ENCODE measurements around the gene WDFY1. TPM values are rescaled to one million over a fixed set of nuclear protein-coding genes. Genes with fewer than 3 reads are reported as not detected.

WDFY1 gene
- total and polyA plus RNA-seq, 2 donors (not counting 3 experiments of a cell fraction or from before 2014, with no cell fraction given): 54.7 to 68.7 TPM

DNA sequence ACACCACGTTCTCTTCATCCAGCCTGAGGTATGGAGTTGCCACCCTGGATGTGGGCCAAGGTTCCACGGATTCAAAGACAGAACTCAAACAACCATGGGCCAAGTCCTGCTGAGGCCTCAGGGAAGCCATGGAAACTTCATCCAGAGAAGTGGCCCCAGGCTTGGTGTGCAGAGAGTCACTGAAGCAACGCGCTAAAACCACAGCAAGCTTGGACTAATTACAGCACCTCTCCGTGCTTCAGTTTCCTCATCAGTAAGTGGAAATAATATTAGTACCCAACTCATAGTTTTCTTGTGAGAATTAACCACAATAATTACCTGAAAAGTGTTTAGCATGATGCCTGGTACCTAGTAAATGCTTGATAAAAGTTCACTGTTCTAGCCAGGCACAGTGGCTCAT is 88.6 kb downstream of the WDFY1 start:
- Histone ChIP-seq H3K27ac (ENCODE audit: insufficient read depth, low read depth, low read length) (no peak overlapping the region), H3K27me3 (ENCODE audit: control insufficient read depth in 2 of 2, insufficient read depth in 2 of 2, low read length in 2 of 2) (no peaks in the 10 kb centered on the region), H3K4me2 (ENCODE audit: insufficient read depth, low read length) (no peak overlapping the region), H3K9ac (replicated peaks; ENCODE audit: extremely low read depth, insufficient read depth, low read length) (no peak overlapping the region), H3K4me1 (ENCODE audit: control insufficient read depth, extremely low read depth, insufficient read depth, low read length) (no peaks in the 10 kb centered on the region), H3K79me2 (ENCODE audit: control insufficient read depth, insufficient read depth, low read length) (no peaks in the 10 kb centered on the region), H3K9me1 (replicated peaks; ENCODE audit: control insufficient read depth, extremely low read depth, insufficient read depth, low read length) (no peaks in the 10 kb centered on the region), H3K4me3 (replicated peaks in 1 of 3; ENCODE audit: insufficient read depth in 1 of 3, low read depth in 1 of 3, low read length in 3 of 3) (no peak overlapping the region), H3K9me3 (replicated peaks; ENCODE audit: control insufficient read depth, insufficient read depth, low read length) (no peaks in the 10 kb centered on the region), H4K20me1 (replicated peaks; ENCODE audit: control insufficient read depth, extremely low read depth, insufficient read depth, low read length) (no peaks in the 10 kb centered on the region), H3K36me3 (ENCODE audit: control insufficient read depth in 2 of 2, extremely low read depth in 1 of 2, insufficient read depth in 2 of 2, low read length in 2 of 2) (no peaks in the 10 kb centered on the region), H2AFZ (ENCODE audit: low read depth, low read length) (no peak overlapping the region)
- DNase-seq (ENCODE audit: low read depth, low spot score): no peak
- dilution Hi-C loops (cut with MboI; ENCODE audit: extremely low pct_ligation_motif_present, low sequenced_read_pairs): no loop called here
- ChIA-PET POLR2A (no interaction called here), CTCF (no interaction called here)
- no peak for FAIRE-seq
- TF ChIP-seq EZH2 (IDR thresholded peaks at IDR 0.05; ENCODE audit: borderline replicate concordance, low read depth, low read length, severe bottlenecking) (no peak), POLR2A (IDR thresholded peaks at IDR 0.05; ENCODE audit: low read depth, low read length) (no peak), FOS (IDR thresholded peaks at IDR 0.05; ENCODE audit: borderline replicate concordance, insufficient read depth, low read length) (no peak), JUN (IDR thresholded peaks at IDR 0.05; ENCODE audit: borderline replicate concordance, insufficient read depth, insufficient read length, low read depth) (no peak), MYC (IDR thresholded peaks at IDR 0.05; ENCODE audit: low read depth, low read length) (no peak), POLR2AphosphoS5 (IDR thresholded peaks at IDR 0.05; ENCODE audit: insufficient read depth, low read depth, low read length) (no peak), MAX (IDR thresholded peaks at IDR 0.05; ENCODE audit: insufficient read depth, insufficient read length) (no peak), GATA2 (IDR thresholded peaks at IDR 0.05; ENCODE audit: insufficient read depth, insufficient read length, low read depth, low read length) (no peak)
- TF ChIP-seq, protein P1, sequence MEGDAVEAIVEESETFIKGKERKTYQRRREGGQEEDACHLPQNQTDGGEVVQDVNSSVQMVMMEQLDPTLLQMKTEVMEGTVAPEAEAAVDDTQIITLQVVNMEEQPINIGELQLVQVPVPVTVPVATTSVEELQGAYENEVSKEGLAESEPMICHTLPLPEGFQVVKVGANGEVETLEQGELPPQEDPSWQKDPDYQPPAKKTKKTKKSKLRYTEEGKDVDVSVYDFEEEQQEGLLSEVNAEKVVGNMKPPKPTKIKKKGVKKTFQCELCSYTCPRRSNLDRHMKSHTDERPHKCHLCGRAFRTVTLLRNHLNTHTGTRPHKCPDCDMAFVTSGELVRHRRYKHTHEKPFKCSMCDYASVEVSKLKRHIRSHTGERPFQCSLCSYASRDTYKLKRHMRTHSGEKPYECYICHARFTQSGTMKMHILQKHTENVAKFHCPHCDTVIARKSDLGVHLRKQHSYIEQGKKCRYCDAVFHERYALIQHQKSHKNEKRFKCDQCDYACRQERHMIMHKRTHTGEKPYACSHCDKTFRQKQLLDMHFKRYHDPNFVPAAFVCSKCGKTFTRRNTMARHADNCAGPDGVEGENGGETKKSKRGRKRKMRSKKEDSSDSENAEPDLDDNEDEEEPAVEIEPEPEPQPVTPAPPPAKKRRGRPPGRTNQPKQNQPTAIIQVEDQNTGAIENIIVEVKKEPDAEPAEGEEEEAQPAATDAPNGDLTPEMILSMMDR (IDR thresholded peaks at IDR 0.05; ENCODE audit: extremely low read depth in 1 of 2, insufficient read depth in 1 of 2, low read depth in 1 of 2, low read length in 2 of 2): no peak
- intact Hi-C loops (cut with micrococcal nuclease): no loop called here
- no TSS peak for BruUV-seq (replicated peaks)

All from endothelial cell of umbilical vein (primary cell).